ENCODE results near the gene VAMP1.
"Not testable (repeated sequence)": the region's sequence is repeated elsewhere in the genome, so short reads cannot be mapped to it uniquely, and the experiment has no call there.

Gene VAMP1

GRCh38 chr12:6470375-6471163 is at the start of gene VAMP1:
TSS of gene VAMP1 (minus strand) at chr12:6470677. CDS start at chr12:6470531, 146 bp downstream.
- in situ Hi-C loops (cut with MboI; ENCODE audit: low sequenced_read_pairs): no loop called here

- in situ Hi-C loops (cut with MboI; ENCODE audit: low sequenced_read_pairs): no loop called here
These were observed 49.7 kb upstream of the VAMP1 start for GRCh38 chr12:6520186-6520585.

- in situ Hi-C loops (cut with MboI; ENCODE audit: low sequenced_read_pairs): no loop called here
These were observed 37.6 kb upstream of the VAMP1 start for GRCh38 chr12:6508087-6508486.

GRCh38 chr12:6507102-6507998 is 36.9 kb upstream of the VAMP1 start:
- in situ Hi-C loops (cut with MboI; ENCODE audit: low sequenced_read_pairs): no loop called here

GRCh38 chr12:6500466-6500865 is 30.0 kb upstream of the VAMP1 start:
- in situ Hi-C loops (cut with MboI; ENCODE audit: low sequenced_read_pairs): no loop called here

- in situ Hi-C loops (cut with MboI; ENCODE audit: low sequenced_read_pairs): not testable (repeated sequence)
These were observed 26.8 kb upstream of the VAMP1 start for GRCh38 chr12:6497291-6497690.

GRCh38 chr12:6494968-6495367 is 24.5 kb upstream of the VAMP1 start:
- in situ Hi-C loops (cut with MboI; ENCODE audit: low sequenced_read_pairs): no loop called here

- in situ Hi-C loops (cut with MboI; ENCODE audit: low sequenced_read_pairs): no loop called here
These were observed 23.8 kb upstream of the VAMP1 start for GRCh38 chr12:6494258-6494743.

GRCh38 chr12:6493497-6494257 is 23.2 kb upstream of the VAMP1 start, which contains the start of gene NCAPD2:
TSS of gene NCAPD2 (plus strand) at chr12:6494102. CDS start at chr12:6495099, 997 bp downstream.
- in situ Hi-C loops (cut with MboI; ENCODE audit: low sequenced_read_pairs): no loop called here

- in situ Hi-C loops (cut with MboI; ENCODE audit: low sequenced_read_pairs): no loop called here
These were observed 22.5 kb upstream of the VAMP1 start, which contains the start of gene MRPL51 for GRCh38 chr12:6492838-6493496. TSS of gene MRPL51 (minus strand) at chr12:6493262. CDS start at chr12:6493136, 126 bp downstream.

- in situ Hi-C loops (cut with MboI; ENCODE audit: low sequenced_read_pairs): not testable (repeated sequence)
These were observed 20.2 kb upstream of the VAMP1 start for GRCh38 chr12:6490673-6491072.

- in situ Hi-C loops (cut with MboI; ENCODE audit: low sequenced_read_pairs): no loop called here
These were observed 19.0 kb upstream of the VAMP1 start for GRCh38 chr12:6489449-6489848.

- in situ Hi-C loops (cut with MboI; ENCODE audit: low sequenced_read_pairs): no loop called here
These were observed 17.8 kb upstream of the VAMP1 start for GRCh38 chr12:6488240-6488639.

GRCh38 chr12:6478416-6478815 is 7.9 kb upstream of the VAMP1 start:
- in situ Hi-C loops (cut with MboI; ENCODE audit: low sequenced_read_pairs): no loop called here

- in situ Hi-C loops (cut with MboI; ENCODE audit: low sequenced_read_pairs): not testable (repeated sequence)
These were observed 7.3 kb upstream of the VAMP1 start for GRCh38 chr12:6477601-6478377.

- in situ Hi-C loops (cut with MboI; ENCODE audit: low sequenced_read_pairs): no loop called here
These were observed 6.0 kb upstream of the VAMP1 start for GRCh38 chr12:6476489-6476888.

- in situ Hi-C loops (cut with MboI; ENCODE audit: low sequenced_read_pairs): not testable (repeated sequence)
These were observed 4.9 kb upstream of the VAMP1 start for GRCh38 chr12:6475233-6475975.

- in situ Hi-C loops (cut with MboI; ENCODE audit: low sequenced_read_pairs): no loop called here
These were observed 2.0 kb upstream of the VAMP1 start for GRCh38 chr12:6472491-6472890.

GRCh38 chr12:6471989-6472360 is 1.5 kb upstream of the VAMP1 start:
- in situ Hi-C loops (cut with MboI; ENCODE audit: low sequenced_read_pairs): no loop called here

Measured in HL-60/S4 treated with phorbol 12-myristate 13-acetate at 8.2 ng/mL for 4 days and 3 days (cell line).